Measurements from ENCODE around the gene EMILIN1.

Gene EMILIN1

GRCh38 chr2:27078267-27079194, at the start of gene EMILIN1:
Gene EMILIN1 (plus strand): TSS chr2:27078615. CDS start chr2:27079066, 451 bp downstream.
- no peak for DNase-seq

GRCh38 chr2:27029051-27029450, 49.4 kb upstream of the EMILIN1 start:
- no peak for DNase-seq

- peak; percentile 81 for DNase-seq
Observed at GRCh38 chr2:27032495-27033252, 45.7 kb upstream of the EMILIN1 start, which contains the start of gene TMEM214. Gene TMEM214 (plus strand): TSS chr2:27032965. CDS start chr2:27033016, 51 bp downstream.

GRCh38 chr2:27033253-27033852, 45.1 kb upstream of the EMILIN1 start:
- DNase-seq: no peak

GRCh38 chr2:27038012-27038411, 40.4 kb upstream of the EMILIN1 start:
- no peak for DNase-seq

- no peak for DNase-seq
Observed at GRCh38 chr2:27038631-27039339, 39.6 kb upstream of the EMILIN1 start.

GRCh38 chr2:27039426-27039825, 39.0 kb upstream of the EMILIN1 start:
- no peak for DNase-seq

- no peak for DNase-seq
Observed at GRCh38 chr2:27039871-27040270, 38.5 kb upstream of the EMILIN1 start.

- no peak for DNase-seq
Observed at GRCh38 chr2:27040282-27040681, 38.1 kb upstream of the EMILIN1 start.

GRCh38 chr2:27041752-27042151, 36.7 kb upstream of the EMILIN1 start:
- no peak for DNase-seq

- no peak for DNase-seq
Observed at GRCh38 chr2:27042159-27042661, 36.2 kb upstream of the EMILIN1 start.

GRCh38 chr2:27042985-27043634, 35.3 kb upstream of the EMILIN1 start:
- no peak for DNase-seq

- DNase-seq: peak; percentile 71
Observed at GRCh38 chr2:27049422-27050280, 28.8 kb upstream of the EMILIN1 start.

- peak; percentile 88 for DNase-seq
Observed at GRCh38 chr2:27050281-27050995, 28.0 kb upstream of the EMILIN1 start.

GRCh38 chr2:27050996-27051901, 27.2 kb upstream of the EMILIN1 start, which contains the start of gene AGBL5:
Gene AGBL5 (plus strand): TSS chr2:27051668. CDS start chr2:27052959, 1,291 bp downstream.
- peak; percentile 96 for DNase-seq

GRCh38 chr2:27051902-27052645, 26.3 kb upstream of the EMILIN1 start:
- peak; percentile 59 for DNase-seq

GRCh38 chr2:27053321-27053720, 25.1 kb upstream of the EMILIN1 start:
- no peak for DNase-seq

- DNase-seq: no peak
Observed at GRCh38 chr2:27053776-27054175, 24.6 kb upstream of the EMILIN1 start.

All from activated CD8-positive, alpha-beta memory T cell treated with anti-CD3 and anti-CD28 coated beads, Interleukin-2, amount 50 U/mL, for 4 hours (primary cell).